Lung (tissue), 16 donors: ENCODE measurements around the gene COX6B2. TPM values are rescaled to one million over a fixed set of nuclear protein-coding genes. Genes with fewer than 3 reads are reported as not detected.
A peak's percentile ranks its signal among the peaks of the same experiment; 100 is the strongest.
"Not testable (repeated sequence)": the region's sequence is repeated elsewhere in the genome, so short reads cannot be mapped to it uniquely, and the experiment has no call there.

Experiments
- ATAC-seq: fragments of 200-7000 bp; cut with Tn5 transposase; one replicate; pipeline ENCODE4 v1.9.1; 2020; ENCODE audit warnings: moderate number of reproducible peaks; ENCODE audit not compliant: insufficient read depth, low FRiP score
- DNase-seq, 3 donors: peaks; one replicate each; pipeline ENCODE4 v3.0.0-alpha.2; 2013 to 2017
- H3K27ac ChIP-seq, 2 donors: one replicate each; pipeline ENCODE4 v1.5.1; 2013; ENCODE audit warnings: mild to moderate bottlenecking in 2 of 2, moderate library complexity in 2 of 2, control low read depth in 1 of 2, inconsistent platforms in 1 of 2, low read depth in 1 of 2, low read length in 1 of 2
- H3K27me3 ChIP-seq, 3 donors: one replicate each; pipeline ENCODE4 v1.5.1; 2013; ENCODE audit warnings: low read length in 2 of 3; ENCODE audit not compliant: control insufficient read depth in 3 of 3, insufficient read depth in 3 of 3
- H3K36me3 ChIP-seq, 4 donors: one replicate each; pipeline ENCODE4 v1.5.1; 2013; ENCODE audit warnings: low read length in 4 of 4, mild to moderate bottlenecking in 1 of 4, moderate library complexity in 1 of 4; ENCODE audit not compliant: control insufficient read depth in 4 of 4, insufficient read depth in 4 of 4
- H3K4me1 ChIP-seq, 5 donors: one replicate each; pipeline ENCODE4 v1.5.1; 2013; ENCODE audit warnings: low read length in 5 of 5, mild to moderate bottlenecking in 2 of 5, moderate library complexity in 1 of 5; ENCODE audit not compliant: control insufficient read depth in 5 of 5, insufficient read depth in 5 of 5
- H3K4me3 ChIP-seq: one replicate; pipeline ENCODE4 v1.5.1; 2013; ENCODE audit warnings: mild to moderate bottlenecking, control low read depth, moderate library complexity
- H3K9ac ChIP-seq, 2 donors: one replicate each; pipeline ENCODE4 v1.5.1; 2013; ENCODE audit warnings: low read length in 2 of 2, control low read depth in 1 of 2; ENCODE audit not compliant: insufficient read depth in 1 of 2
- H3K9me3 ChIP-seq, 4 donors: one replicate each; pipeline ENCODE4 v1.5.1; 2013; ENCODE audit warnings: low read length in 3 of 4, mild to moderate bottlenecking in 1 of 4, moderate library complexity in 1 of 4; ENCODE audit not compliant: control insufficient read depth in 4 of 4, insufficient read depth in 3 of 4
- WGBS, 2 donors: extraction: QIAGEN DNeasy Blood & Tissue Kit; methylation state at CpG; one replicate each; pipeline ENCODE4 v1.1.7; 2013; 5-methylcytosine and 5-hydroxymethylcytosine counted together
- long read RNA-seq, 5 donors: transcript quantifications; one replicate each; lab custom pipeline, GENCODE V29; 2026
- polyA plus RNA-seq, 2 donors: library from polyadenylated mRNA; stranded (reverse); fragments of 200-250 nt; gene quantifications; one replicate each; pipeline ENCODE4 v1.2.1, GENCODE V29; 2013
- total RNA-seq, 2 donors: library from RNA; depleted of rRNA in 1 of 2; stranded (reverse); fragments of >200 nt in 1 of 2; gene quantifications; one replicate each; pipeline ENCODE4 v1.2.1, GENCODE V29; 2014 to 2021
- TF ChIP-seq, protein P1 (sequence below): IDR thresholded peaks from 2 replicates; pipeline ENCODE4 v1.5.1; 2012; ENCODE audit warnings: mild to moderate bottlenecking; ENCODE audit errors: control extremely low read depth, extremely low read depth
- donor health status: control.
- donor health status: control.
- donor health status: Bipolar disorder and iron deficiency.
- donor health status: healthy.
- donor health status: DM: yes; HTN: yes; CAD: no.

COX6B2 gene, protein sequence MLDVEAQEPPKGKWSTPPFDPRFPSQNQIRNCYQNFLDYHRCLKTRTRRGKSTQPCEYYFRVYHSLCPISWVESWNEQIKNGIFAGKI
- total RNA-seq = 1 to 10 TPM in 1 of 2 donors, not detected in 1; 1.4 TPM
- polyA plus RNA-seq = under 1 TPM; 0.16 to 0.50 TPM
- long read RNA-seq, donor 1 = 0 reads
- long read RNA-seq, donor 2 = 0 reads
- long read RNA-seq, donor 3 = 0 reads
- long read RNA-seq, donor 4 = 0 reads
- long read RNA-seq, donor 5 = 0 reads

DNA sequence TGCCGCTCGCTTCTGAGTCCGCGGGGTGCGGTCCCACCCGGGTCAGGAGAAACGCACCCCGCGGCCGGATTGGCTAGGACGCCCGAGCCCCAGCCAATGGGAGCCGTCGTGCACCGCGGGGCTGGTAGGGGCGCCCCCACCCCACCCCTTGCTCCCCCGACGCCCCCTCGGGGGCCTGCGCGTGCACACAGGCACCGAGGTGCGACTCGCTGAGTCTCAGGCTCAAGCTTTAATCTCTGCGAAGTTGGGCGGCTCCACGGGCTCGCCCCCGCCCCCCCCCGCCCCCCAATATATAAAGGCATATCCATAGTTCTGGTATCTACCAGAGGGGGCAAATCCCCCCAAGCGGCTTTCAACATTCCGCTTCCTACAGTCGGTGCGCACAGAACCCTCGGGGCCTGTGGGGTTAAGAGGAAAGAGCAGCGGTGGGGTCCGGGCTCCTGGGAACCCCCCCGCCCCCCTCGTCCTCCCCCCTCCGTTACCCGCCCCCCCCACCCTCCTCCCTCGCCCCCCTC is at the start of gene COX6B2:
TSS of gene COX6B2 (minus strand) at position 22 of the 515 bp plus-strand sequence. CDS start 198 bp downstream, outside the sequence.
- H3K4me3 ChIP-seq = no peak within 1 kb of the TSS
- WGBS, 2 donors = 3% methylated on average over 24 to 41 of the region's 43 CpGs
- peaks cover 0 to 3% (median 0%) of the 10 kb centered on the region in 4 donors for H3K9me3 ChIP-seq
- no peak within 1 kb of the TSS for H3K27ac ChIP-seq
- ATAC-seq (no peak), DNase-seq (no peak)
- TF ChIP-seq, protein P1, sequence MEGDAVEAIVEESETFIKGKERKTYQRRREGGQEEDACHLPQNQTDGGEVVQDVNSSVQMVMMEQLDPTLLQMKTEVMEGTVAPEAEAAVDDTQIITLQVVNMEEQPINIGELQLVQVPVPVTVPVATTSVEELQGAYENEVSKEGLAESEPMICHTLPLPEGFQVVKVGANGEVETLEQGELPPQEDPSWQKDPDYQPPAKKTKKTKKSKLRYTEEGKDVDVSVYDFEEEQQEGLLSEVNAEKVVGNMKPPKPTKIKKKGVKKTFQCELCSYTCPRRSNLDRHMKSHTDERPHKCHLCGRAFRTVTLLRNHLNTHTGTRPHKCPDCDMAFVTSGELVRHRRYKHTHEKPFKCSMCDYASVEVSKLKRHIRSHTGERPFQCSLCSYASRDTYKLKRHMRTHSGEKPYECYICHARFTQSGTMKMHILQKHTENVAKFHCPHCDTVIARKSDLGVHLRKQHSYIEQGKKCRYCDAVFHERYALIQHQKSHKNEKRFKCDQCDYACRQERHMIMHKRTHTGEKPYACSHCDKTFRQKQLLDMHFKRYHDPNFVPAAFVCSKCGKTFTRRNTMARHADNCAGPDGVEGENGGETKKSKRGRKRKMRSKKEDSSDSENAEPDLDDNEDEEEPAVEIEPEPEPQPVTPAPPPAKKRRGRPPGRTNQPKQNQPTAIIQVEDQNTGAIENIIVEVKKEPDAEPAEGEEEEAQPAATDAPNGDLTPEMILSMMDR = no peak
- peaks cover 0 to 45% (median 26%) of the 10 kb centered on the region in 3 donors for H3K27me3 ChIP-seq
- H3K4me1 ChIP-seq = peaks cover 0 to 11% (median 3%) of the 10 kb centered on the region in 5 donors
- peak within 1 kb of the TSS in 1 of 2 donors; percentile 5 for H3K9ac ChIP-seq
- no peaks in the 10 kb centered on the region for H3K36me3 ChIP-seq

DNA sequence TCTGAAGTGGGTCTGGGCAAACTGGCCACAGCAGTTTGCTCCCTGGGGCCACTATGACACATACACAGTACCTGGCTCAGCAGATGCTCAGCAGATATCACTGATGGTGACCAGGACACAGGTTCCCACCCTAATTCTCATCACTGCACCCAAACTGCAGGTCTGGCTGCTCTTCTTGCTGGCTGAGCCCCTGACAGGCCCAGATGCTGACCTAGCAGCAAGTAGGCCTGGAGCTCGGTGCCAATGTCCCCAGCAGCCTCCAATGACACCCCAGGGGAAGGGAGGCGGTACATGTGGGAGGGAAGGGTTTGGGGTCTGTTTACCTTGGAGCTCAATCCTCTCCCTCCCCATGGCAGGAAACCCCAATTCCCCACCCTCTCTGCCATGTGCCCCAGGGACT is 48.0 kb upstream of the COX6B2 start:
- 87 to 92% methylated on average over 2 of the region's 2 CpGs for WGBS, 2 donors
- Histone ChIP-seq H3K9me3 (peaks cover 0 to 2% (median 0%) of the 10 kb centered on the region in 4 donors), H3K36me3 (peaks cover 4 to 39% (median 30%) of the 10 kb centered on the region in 4 donors), H3K4me1 (peaks cover 0 to 17% (median 9%) of the 10 kb centered on the region in 5 donors), H3K27me3 (no peaks in the 10 kb centered on the region), H3K27ac (no peak overlapping the region), H3K4me3 (no peak overlapping the region), H3K9ac (no peak overlapping the region)
- DNase-seq (no peak), ATAC-seq (no peak)
- TF ChIP-seq, protein P1 = no peak

DNA sequence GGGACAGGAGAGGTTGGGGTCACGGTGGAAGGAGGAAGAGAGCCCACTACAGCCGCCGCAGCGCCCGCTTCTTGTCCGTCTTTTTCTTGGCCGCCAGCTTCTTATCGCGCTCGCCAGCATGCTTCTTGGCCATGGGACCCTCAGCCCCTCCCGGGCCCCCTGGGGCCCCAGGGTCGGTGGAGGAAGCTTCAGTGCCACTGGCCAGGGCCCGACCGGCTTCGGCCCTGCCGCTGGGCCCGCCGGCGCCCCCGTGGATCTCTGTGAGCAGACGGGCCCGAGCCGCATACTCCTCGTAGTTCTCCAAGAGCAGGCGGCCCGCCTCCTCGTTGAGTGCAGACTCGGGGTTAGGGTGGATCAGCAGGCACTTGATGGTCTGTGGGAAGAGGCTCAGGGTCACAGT is 46.9 kb upstream of the COX6B2 start:
- H3K27ac ChIP-seq, DNase-seq, ATAC-seq, H3K9ac ChIP-seq, H3K27me3 ChIP-seq, H3K9me3 ChIP-seq, H3K4me3 ChIP-seq: not testable (repeated sequence)
- 88 to 90% methylated on average over 18 to 21 of the region's 28 CpGs for WGBS, 2 donors
- Histone ChIP-seq H3K4me1 (peaks cover 0 to 12% (median 6%) of the 10 kb centered on the region in 5 donors), H3K36me3 (peaks cover 4 to 39% (median 28%) of the 10 kb centered on the region in 4 donors)

DNA sequence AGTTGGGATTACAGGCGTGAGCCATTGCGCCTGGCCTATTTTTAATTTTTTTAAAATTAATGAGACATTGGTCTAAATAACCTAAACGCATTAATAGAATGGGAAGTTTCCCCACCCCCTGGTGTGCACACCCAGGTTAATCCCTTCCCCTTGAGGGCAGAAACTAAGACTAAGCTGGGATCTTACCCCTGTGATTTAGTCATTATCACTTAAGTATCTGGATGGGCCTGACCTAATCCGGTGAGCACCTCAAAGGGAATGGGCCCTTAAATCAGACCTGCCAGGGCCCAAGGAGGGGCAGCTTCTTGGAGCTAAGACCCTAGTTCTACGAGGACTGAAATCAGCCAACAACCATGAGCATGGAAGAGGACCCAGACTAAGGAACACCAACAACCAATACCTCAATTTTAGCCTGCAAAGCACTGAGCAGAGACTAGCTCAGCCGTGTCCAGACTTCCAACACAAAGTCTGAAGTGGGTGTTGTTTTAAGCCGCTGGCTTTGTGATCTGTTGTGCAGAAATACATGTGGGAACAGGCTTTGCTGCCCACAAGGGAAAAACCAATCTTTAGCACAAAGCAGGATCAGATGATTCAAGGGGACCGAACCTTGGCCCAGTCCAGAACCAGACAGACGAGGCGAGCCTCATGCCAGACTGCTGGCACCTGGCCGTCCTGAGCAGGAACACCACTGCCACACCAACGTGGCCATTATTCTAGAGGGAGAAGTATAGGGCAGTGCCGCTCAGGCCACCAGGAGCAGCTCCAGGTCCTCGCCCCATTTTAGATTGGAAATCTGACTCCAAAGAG is 46.0 kb upstream of the COX6B2 start:
- Histone ChIP-seq H3K4me1 (peaks cover 0 to 3% (median 0%) of the 10 kb centered on the region in 5 donors), H3K36me3 (peaks cover 4 to 32% (median 19%) of the 10 kb centered on the region in 4 donors), H3K9me3 (peaks cover 0 to 2% (median 0%) of the 10 kb centered on the region in 4 donors), H3K27me3 (no peaks in the 10 kb centered on the region), H3K9ac (no peak overlapping the region), H3K27ac (no peak overlapping the region), H3K4me3 (no peak overlapping the region)
- TF ChIP-seq, protein P1 = no peak
- no peak for ATAC-seq
- no peak for DNase-seq
- 89 to 91% methylated on average over 14 of the region's 14 CpGs for WGBS, 2 donors
